ENCODE measurements around the gene LMAN2L.
A peak's percentile ranks its signal among the peaks of the same experiment; 100 is the strongest.

The LMAN2L gene, protein sequence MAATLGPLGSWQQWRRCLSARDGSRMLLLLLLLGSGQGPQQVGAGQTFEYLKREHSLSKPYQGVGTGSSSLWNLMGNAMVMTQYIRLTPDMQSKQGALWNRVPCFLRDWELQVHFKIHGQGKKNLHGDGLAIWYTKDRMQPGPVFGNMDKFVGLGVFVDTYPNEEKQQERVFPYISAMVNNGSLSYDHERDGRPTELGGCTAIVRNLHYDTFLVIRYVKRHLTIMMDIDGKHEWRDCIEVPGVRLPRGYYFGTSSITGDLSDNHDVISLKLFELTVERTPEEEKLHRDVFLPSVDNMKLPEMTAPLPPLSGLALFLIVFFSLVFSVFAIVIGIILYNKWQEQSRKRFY

DNA sequence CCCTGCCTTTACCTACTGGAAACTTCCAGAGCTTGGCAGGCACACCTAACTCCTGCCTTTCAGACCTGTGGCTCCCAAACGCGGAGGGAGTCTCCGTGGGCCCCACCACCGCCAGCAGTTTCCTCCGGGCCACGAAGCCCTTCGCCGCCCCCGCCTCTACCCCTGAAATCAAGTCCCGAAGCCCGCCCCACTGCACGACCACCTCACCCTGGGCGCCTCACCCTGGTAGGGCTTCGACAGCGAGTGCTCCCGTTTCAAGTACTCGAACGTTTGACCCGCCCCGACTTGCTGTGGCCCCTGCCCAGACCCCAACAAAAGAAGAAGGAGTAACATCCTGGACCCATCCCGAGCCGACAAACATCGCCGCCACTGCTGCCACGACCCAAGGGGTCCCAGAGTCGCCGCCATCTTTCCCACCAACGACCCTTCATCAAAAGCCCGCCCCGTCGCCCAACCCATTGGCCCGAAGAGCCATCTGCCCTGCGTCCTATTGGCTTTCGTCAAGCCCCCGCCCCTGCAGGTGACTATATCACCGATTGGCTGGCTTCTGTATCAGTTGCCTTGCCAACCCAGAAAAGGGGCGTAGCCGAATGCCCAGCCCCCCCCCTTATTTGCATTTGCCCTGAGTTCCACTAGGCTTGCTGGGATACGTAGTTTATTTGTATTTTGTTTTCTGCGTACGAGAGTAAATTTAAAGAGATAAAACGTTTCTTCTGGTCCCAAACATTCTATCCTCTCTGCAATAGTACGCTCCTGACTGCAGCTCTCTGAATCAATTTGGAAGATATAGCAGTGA is at the start of gene LMAN2L:
TSS of gene LMAN2L (minus strand) at position 432 of the 796 bp plus-strand sequence. CDS start at position 408, 24 bp downstream.
- DNase-seq, result peak; percentile 98

DNA sequence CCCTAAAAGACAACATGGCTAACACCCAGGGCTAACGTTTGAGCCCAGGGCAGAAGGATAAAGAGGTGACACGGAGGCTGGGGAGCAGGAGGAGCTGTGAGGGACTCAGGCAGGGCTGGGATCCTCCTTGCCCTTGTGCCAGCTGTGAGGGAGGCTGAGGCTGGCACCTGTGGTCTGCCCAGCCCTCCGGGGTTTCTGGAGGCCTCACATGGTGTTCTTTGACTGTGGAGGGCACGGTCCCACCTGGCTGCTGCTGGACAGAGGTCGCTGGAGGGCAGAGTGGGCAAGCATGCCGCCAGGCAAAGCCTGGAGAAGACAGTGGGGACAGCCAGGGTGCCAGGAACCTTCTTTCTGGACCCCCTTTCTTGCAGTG is 49.4 kb upstream of the LMAN2L start:
- no peak for DNase-seq

DNA sequence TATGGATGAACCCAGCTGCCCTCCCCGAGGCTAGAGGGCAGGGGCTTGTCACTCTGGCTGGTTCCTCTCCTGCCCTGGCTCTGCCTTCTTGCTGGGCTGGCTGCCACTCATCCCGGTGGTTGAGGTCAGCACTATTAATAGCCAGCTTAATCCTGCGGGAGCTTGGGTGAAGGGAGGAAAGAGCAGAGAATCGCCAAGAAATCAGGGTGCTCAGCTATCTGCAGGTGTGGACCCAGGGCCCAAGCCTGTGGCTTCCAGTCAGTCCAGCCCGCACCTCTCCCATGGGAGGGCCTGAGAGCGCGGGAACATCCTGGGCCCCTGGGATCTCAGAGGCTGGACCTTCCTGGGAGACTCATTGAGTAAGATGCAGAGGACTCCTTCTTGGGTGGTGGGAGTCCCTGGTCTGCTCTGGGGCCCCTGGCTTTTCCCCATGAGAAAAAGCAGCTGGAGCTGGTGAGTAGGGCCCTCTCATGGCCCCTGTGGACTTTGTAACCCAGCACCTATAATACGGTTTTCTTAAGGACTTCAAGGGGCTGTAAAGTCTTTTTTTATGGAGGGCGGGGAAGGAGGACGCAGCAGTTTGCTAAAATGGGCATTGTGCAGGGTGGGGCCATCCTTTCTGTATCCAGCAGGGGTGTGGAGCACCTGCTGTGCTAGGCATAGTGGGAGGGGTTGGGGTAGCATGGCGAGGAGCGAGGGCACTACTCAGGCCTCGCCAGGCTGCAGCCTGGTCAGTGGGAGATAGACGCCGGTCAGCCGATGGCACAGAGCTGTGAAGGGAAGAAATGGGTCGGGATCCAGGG is 48.8 kb upstream of the LMAN2L start:
- no peak for DNase-seq

DNA sequence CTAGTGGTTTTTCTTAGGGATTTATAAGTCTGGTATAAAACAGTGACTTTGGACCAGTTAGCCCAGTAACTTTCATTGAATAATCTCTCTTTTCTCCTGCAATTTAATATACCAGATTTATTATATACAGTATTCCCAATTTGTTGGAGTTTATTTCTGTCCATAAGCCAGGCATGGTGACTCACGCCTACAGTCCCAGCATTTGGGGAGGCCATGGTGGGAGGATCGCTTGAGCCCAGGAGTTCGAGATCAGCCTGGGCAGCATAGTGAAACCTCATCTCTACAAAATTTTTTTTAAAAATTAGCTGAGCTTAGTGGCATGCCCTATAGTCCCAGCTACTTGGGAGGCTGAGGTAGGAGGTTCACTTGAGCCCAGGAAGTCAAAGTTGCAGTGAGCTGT is 47.5 kb upstream of the LMAN2L start:
- DNase-seq, result no peak

DNA sequence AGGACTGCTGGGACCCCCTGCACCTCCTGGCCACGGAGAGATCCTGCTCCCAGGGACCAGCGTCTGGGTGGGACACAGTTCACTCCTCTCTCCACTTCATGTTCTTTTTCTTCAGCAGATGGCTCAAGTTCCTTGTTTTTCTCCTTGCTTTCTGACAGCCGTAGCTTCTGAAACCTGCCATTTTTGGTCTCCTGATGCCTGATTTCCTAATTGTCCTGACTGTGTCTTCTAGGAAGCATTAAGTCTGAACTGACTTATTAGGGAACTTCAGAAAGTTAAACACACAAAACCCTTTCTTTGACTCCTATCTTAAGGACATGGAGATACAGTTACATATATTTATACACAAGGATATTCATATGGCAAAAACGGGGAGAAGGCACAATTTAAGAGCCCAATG is 43.5 kb upstream of the LMAN2L start:
- DNase-seq, result no peak

DNA sequence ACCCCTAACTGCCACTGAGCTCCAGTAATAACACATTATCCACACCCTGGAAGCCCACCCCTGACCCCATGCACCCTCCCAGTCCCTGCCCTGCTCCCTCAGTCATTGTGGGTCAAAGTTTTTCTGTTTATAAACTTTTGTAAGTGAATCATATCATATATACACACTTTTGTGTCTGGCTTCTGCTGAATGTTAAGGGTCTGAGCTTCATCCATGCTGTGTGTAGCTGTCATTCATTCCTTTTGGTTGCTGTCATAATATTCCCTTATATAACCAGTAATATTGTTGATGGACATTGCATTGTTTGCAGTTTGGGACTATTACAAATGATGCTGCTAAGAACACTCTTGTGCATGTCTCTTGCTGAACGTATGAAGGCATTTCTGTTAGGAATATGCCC is 35.3 kb upstream of the LMAN2L start:
- no peak for DNase-seq

DNA sequence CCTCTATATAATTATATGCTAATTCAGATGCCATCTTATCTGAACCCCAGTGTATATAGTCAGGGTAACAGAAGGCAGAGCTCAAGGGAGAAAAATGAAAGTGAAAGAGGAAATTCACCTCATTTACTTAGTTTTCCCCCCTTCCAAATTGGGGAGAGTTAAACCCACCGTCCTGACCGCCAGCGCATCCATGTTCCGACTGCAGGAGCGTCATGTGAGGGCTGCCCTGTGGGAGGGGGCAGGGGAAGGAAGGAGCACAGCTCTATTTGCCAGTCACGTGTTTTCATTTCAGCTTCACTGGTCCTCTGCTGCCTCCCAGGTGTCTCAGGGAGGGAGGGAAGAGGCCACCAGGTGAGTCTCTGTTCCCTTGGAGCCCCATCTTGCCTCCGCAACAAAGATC is 34.1 kb upstream of the LMAN2L start:
- DNase-seq, result peak; percentile 54

DNA sequence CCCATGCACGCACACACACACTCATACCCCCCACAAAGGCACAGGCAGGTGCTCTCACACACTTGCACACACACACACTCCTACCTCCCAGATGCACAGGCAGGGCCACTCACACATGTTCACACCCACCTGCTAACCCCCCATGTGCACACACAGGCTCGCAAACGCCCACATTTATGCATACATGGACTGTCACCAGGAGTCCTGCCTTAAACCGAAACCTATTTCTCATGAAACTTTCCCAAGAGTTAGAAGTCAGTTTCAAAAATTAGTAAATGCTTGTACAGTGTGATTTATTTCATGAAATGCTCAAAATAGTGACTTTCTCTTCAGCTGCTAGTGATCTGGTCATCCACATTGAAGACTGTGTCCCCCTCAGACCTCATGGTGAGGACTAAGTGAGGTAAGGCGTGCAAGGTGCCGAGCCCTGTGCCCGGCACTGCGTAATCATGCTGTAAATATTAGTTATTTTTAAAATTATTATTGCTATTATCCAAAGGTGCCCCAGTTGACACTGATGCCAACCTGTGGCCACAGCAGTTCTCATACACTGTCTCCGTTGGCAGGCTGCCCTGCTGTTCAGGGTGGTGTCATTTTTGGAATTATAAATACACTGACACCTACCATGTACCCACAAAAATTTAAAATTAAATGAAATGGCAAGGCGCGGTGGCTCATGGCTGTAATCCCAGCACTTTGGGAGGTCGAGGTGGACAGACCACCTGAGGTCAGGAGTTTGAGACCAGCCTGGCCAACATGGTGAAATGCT is 33.2 kb upstream of the LMAN2L start:
- DNase-seq, result no peak

DNA sequence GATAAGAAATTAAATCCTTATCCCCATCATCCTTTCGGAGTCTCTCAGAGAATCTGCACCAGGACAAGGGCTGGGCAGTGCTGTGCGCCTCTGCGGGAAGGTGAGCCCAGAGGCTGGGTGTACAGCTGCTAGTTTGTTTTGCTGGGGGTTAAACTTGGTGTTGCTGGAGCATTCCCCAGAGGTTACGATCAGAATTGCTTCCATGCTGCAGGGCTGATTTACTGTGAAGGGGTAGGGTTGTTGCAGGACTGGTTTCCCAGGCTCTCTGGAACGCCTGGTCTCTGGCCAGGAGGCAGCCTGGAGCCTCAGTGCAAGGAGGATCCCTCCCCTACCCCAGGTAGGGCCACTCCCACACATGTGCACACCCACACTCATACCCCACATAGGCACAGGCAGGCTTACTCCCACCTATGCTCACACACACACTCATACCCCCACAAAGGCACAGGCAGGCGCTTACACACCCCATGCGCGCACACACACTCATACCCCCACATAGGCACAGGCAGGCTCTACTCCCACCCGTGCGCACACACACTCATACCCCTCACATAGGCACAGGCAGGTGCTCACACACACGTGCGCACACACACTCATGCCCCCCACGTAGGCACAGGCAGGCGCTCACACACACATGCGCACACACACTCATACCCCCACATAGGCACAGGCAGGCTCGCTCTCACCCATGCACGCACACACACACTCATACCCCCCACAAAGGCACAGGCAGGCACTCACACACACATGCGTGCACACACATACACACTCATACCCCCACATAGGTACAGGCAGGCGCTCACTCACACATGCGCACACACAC is 32.1 kb upstream of the LMAN2L start:
- no peak for DNase-seq

DNA sequence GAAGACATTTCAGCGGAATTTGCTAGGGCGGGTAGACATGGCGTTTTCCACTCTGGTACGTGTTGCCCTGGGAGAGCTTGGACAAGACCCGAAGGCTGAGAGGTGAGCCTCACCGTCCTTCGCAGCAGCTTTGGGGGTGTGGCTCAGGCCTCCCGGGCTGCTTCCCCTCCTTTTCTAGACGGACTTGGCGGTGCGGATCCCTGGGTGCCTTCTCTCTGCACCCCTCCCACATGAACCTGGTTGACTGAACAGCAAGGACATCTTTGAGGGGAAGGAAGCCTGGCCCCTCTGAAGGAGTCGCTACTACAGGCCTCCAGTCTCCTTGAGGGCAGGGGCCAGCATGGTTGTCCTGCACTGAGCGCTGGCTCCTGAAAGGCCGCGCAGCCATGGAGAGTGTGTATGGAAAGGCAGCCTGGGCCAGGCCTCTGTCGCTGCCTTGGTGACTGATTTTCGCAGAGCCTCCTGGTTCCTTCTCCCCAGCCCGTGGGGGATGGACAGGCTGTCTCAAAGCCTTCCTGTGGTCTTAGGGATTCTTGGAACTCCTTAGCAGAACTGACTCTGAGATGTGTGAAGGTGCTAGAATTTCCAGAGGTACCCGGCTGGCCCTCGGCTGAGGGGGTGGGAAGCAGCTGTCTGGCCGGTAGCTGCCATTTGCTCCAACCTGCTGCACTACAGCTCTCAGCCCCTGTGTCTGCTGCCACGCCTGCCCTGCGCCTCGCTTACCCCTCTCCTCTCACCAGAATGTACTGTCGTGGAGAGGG is 30.8 kb upstream of the LMAN2L start:
- no peak for DNase-seq

DNA sequence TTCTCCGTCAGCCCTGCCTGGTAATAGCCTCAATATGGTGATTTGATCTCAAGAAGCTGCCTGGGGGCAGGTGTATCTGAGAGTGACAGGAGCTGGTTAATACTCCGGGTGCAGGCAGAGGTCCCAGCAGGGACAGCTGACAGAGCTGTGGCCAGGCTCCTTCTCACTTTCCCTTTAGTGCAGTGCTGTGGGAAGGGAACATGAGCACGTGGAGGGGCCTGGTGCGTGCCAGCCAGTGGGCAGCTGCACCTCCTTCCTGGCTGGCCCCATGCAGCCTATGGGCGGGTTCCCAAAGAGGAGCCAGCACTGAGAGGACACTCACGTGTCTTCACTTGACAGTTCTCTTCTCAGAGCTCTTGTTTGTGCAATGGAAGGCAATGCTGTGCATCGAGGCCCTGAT is 29.9 kb upstream of the LMAN2L start:
- DNase-seq, result no peak

DNA sequence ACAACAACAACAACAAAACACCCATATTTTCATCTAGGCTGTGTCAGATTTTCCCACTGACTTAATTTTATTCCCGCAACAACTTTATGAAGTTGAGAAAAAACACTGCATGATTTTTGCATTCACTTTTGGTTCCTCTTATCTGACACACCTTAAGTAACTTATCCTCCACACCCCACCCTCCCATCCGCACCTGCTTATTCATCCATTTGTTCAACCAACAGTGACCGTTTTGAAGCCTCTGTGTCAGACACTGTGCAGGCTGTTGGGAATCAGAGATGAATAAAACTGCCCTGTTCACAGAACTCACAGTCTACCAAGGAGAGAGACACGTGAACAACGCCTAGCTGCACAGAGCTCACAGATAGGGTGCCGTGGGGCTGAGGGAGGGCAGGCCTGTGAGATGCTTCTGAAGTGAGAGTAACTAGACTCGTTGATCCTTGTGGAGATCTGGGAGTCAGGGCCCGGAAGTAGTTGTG is 28.3 kb upstream of the LMAN2L start:
- DNase-seq, result no peak

DNA sequence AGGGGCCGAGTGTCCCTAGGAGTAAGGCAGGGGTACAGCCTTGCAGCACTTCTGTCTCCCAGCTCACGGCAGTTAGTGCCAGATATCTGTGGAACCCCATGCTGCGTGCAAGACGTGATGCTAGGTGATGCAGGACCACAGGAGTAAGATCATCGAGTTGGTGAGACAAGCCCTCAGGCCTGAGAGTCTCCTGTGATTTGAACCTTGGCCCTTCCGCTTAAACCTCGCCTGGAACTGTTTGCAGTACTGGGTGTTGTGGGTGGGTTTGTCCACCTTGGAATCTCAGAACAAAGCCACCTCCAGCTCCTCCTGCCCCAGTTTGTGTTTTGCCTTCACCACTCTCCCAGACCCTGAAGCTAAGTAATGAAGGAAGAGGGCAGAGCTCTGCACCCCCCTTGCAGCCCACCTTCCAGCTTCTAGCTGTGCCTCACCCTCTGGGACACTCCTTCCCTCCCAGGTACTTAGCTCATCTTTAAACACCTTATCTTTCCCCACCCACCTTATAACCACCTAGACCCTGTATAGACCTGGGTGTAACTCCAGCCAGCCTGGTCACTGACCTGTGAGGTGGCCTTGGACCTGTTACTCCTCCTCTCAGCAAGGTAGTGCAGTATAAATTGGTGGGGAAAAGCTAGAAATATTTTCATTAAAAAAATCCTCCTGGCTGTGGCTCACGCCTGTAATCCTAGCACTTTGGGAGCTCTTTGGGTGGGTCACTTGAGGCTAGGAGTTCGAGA is 27.4 kb upstream of the LMAN2L start:
- DNase-seq, result no peak

DNA sequence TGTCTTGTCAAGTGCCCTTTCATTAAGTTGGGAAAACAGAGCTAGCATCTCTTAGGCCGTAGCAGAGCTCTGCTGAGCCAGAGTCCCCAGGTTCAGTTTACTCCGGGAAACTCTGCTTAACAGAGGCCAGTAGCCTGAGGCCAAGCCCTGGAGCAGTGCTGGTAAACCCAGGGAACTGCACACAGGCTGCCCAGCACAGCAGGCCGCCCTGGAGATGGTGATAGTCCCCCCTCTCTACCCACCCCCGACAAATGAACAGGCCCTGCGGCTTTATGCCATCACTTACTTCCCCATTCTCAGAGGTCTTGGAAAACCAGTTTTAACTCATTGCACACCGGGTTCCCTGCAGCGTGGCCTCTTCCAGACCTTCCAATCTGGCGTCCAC is 24.4 kb upstream of the LMAN2L start:
- DNase-seq, result no peak

DNA sequence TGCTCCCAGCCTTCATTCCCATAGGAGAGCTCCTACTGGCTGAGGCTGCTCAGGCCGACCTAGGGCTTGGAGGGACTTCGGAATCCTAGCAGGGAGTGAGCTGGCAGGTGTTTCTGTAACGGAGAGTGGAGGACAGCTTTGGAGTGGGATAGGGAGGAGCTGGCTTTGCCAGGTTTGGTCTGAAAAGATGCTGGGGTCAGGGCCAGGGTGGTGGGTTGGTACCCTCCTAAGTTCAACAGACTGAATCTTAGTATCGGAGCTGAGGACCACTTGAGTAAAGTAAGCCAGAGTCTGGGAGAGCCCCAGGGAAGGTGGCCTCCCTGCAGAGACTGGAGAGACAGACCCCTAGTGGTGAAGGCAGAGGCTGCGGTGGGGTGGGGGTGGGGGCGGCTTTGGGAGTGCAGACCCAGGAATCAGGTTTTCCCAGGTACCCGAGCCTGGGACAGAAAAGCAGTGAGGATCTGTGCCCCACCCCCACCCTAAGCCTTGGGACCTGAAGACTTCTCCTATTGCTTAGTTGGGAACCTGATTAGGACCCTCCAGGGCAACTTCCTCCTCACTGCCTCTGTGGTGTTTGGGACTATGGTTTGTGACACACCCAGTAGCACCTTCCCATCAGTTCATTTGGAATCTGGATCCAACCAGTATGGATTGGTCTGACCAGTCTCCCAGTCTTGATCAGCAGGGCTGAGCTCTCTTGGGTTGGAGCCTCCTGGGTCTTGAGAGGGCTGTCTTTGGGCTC is 23.8 kb upstream of the LMAN2L start:
- no peak for DNase-seq

DNA sequence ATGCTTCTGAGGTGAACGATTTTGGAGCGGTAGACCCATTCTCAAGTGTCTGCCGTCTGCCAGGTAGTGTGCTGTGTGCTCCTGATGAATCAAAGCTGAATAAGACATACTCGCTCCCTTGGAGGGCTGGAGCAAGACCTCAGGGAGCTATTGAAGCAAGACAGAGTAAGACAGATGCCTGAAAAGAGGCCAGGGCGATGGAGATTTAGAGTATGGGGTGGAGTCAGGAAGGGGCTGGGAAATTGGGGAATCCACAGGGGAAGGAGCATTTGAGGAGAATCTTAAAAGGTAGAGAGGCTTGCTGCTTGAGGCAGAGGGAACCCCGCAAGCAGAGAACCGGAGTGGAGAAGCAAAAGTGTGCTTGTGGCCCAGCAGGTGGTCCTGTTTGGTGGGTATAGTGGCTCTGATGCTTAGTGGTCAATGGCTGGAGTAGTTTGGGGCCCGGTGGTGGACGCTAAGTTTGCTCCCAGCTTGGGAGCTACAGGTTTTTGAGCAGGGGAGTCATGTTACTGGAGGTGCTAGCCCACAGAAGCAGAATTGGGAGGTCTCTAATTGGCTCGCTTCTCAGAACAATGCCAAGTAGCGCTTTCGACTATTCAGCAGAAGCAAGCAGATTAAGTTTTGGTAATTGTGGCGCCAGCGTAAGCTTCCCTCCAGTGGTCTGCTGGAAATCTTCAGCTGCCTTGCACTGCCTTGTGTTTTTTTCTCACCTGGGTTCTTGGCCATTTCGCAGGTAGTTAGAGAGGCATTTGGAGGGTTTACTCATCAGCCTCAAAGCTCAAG is 22.9 kb upstream of the LMAN2L start:
- DNase-seq, result no peak

DNA sequence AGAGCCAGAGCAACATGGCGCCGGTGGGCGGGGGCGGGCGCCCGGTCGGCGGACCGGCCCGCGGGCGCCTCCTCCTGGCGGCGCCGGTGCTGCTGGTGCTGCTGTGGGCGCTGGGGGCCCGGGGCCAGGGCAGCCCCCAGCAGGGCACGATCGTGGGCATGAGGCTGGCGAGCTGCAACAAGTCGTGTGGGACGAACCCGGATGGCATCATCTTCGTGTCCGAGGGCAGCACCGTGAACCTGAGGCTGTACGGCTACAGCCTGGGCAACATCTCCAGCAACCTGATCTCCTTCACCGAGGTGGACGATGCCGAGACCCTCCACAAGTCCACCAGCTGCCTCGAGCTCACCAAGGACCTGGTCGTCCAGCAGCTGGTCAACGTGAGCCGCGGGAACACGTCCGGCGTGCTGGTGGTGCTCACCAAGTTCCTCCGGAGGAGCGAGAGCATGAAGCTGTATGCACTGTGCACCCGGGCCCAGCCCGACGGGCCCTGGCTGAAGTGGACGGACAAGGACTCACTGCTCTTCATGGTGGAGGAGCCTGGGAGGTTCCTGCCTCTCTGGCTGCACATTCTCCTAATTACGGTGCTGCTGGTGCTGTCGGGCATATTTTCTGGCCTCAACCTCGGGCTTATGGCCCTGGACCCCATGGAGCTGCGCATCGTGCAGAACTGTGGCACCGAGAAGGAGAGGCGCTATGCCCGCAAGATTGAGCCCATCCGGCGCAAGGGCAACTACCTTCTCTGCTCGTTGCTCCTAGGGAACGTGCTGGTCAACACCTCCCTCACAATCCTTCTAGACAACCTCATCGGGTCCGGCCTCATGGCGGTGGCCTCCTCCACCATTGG is 21.3 kb upstream of the LMAN2L start:
- DNase-seq, result no peak

All from CD4-positive, alpha-beta T cell treated with Interleukin-4 for 4 hours (primary cell).